Fibroblast of peridontal ligament (primary cell): ENCODE results near the gene HTR4.

Experiments used
- DNase-seq: peaks from one replicate; pipeline ENCODE4 v3.0.0-alpha.2; 2010; ENCODE audit errors: extremely low read depth

Gene HTR4

DNA sequence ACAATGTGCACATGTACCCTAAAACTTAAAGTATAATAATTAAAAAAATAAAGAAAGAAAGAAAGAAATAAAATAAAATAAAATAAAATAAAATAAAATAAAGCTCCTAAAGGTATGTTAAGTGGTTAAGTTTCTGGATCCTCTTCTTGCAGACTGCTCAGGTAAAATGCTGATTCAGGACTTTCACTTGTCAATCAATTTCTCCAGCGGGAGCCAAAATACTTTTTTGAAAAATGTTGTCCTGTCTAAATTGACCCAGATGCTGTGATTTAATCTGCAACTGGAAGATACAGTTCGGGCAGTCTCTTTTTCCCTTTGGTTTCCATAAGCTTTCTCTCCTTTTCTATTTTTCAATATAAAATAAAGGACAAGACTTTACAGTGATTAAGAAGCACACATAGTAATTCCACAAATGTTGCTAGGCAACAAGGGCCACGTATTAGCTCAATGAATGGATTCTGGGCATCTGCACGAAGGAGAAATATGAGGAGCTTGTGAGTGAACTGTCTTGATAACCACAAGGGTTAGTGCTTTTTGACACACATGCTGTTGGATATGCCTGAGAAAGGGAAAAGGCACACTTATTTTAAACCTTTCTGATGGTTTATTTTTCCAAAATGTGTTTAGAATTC is 38.6 kb downstream of the HTR4 start:
- DNase-seq: peak; percentile 0

DNA sequence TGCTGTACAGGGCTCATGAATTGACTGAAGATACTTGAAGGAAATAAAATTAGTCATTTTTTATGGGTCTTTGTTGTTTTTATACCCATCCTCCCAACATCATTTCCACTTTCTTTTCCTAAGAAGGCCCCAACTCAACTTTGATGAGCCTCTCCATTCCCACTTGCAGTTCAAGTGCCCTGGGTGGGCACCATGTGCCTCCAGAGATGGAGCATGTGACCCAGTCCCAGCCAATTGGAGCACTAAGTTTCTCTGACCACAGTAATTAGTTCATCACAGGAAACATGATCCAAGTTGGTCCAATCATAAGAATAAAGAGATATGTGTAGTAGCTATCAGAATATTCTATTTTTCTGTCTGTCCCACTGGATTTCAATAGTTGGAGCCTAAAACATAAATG is 46.9 kb downstream of the HTR4 start:
- DNase-seq: no peak

DNA sequence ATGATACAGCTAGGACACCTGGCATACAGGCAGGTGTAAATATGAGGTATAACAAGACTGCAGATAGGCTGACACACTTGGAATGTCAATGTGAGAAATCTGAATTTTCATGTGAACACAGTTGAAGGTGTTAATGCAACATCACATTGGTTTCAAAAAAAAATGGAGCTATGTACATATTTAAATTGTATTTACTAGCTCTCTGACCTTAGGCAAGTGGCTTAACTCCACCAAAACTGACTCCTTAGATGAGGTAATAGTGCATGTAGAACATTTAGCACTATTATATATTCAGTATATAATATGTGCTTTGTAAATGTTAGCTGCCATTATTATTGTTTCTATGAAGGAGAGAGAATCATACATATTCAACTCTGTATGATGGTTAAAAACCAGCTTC is 48.0 kb downstream of the HTR4 start:
- DNase-seq: no peak

DNA sequence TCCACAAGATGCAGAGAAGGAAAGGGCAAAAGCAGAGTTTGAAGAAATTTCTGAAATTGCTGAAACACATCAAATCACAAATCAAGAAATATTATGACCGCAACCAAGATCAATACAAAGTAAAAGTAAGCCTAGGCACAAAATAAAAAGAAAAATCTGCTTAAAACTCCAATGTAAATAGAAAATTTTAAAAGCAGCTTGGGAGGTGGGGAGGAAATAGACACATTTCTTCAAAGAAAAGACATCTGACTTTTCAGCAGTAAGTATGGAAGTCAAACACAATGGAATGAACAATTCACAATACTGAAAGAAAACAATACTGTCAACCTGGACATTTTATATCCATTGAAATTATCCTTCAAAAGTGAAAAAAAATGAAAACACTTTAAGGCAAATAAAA is 55.1 kb downstream of the HTR4 start:
- no peak for DNase-seq

DNA sequence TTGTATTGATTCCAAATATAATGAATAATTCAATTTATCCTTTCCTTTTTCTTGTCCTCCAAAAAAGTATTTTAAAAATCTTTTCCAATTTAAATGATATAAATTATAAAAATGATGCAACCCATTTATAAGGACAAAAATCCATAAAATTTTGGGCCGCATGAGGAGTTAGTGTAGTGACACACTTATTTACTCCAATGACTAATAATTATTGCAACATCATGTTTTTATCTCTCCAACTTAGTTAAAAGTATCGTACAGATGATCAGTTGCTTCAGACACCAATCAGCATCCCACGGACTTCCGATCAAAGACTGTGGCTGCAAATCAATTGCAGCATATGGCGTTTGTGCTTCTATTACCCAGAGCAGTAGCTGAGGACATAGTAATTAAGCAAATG is 58.6 kb downstream of the HTR4 start:
- DNase-seq: no peak

DNA sequence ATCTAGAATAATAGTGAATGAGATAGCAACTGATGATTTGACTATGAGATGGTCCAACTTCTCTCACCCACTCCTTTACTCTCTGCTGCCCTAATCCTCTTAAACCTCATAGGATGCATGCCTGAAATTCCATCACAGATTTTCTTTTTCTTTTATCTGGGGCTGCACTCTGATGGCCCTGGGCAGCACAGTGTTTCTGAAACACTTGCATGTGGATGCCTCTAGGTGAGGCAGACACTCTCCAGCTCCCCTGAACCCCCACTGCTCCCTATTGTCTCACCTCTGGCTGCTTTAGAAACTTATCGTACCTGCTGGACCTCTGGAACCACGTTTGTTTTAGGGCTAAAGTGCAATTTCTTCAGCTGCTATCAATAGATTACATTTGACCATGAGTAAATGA is 67.5 kb downstream of the HTR4 start:
- no peak for DNase-seq

DNA sequence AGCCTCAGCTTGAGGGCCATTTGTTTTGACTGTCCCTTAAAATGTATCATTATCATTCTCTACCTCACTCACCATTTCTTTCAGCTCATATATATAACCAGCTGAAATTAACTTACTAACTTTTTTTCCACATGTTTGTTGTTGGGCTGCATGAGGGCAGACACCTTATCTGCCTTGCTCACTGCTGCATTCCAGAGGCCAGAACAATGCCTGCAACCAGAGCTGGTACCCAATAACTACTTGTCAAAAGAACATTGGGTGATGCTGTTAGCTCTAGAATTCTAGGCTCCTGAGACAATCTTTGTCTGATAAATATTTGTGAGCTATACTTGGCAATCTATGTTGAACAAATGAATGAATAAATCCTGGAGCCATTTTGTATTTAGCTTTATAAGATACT is 68.3 kb downstream of the HTR4 start:
- DNase-seq: no peak

DNA sequence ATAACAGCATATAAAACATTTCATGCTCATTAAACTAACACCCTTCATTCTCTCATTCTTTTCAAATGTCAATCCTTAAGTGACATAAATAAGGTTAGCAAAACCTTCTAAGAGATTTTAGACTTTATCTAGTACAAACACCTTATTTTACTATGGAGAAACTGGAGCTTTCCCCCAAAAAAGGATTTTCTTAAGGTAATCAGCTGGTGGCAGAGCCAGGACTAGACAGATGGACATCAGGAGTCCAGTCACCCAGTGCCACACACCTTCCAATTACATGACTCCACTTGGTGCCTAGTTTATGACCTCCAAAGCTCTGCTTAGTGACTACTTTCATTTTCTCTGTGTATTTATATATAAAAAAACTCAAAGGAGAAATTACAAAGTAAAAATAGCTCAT is 70.2 kb downstream of the HTR4 start:
- no peak for DNase-seq

DNA sequence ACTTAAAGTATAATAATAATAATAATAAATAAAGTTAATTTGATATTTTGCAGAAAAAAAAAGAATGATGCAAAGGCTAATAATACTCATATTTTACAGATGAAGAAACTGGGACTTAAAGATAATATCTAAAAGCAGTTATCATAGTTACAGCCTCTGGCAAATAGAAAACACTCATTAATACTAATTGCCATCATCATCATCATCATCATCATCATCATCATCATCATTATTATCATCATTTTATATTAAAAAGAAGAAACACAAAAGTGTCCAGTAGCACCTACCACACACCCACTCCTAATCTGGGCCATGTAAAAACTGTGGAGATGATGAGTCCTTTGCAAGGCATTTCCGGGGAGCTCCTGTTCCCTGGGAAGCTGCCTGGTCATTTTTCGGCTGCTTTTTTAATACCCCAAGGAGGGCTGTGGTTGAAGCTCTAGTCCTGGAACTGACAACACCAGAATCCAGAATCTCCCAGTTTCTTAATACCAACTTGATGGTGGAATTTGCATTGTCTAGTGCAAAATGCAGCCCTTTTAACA is 70.8 kb downstream of the HTR4 start:
- DNase-seq: no peak

DNA sequence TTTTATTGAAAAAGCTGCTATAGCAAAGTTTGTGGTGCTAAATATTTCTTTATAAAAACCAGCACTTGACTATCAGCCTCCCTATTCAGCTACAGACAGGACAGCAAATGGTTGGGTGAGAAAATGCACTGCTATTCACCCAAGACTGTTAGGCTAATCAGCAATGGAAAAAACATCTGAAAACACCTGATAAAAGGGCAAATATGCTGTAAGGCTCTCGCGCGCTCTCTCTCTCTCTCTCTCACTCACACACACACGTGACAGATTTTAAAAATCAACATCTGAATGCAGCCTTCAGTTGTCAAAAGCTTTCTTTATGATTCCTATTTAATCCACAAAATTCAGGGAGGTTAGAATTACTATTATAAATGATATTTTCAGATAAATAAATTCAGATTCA is 80.2 kb downstream of the HTR4 start:
- DNase-seq: no peak

DNA sequence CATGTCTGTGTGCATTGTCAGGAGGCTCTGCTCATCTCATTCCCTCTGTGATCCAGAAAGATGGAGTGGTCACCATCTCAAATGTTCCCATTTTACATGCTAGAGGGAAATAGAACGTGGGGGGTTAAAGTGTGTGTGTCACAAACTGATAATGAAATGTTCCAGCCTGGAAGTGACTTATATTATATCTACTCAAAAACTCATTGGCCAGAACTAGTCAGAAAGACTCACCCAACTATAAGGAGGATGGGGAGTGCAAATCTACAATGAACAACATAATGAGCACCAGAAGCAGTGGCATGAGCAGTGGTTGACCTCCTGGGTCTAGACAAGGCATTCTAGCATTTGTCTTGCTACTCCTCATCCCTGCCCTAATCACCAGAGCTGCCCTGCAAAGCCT is 81.0 kb downstream of the HTR4 start:
- no peak for DNase-seq

DNA sequence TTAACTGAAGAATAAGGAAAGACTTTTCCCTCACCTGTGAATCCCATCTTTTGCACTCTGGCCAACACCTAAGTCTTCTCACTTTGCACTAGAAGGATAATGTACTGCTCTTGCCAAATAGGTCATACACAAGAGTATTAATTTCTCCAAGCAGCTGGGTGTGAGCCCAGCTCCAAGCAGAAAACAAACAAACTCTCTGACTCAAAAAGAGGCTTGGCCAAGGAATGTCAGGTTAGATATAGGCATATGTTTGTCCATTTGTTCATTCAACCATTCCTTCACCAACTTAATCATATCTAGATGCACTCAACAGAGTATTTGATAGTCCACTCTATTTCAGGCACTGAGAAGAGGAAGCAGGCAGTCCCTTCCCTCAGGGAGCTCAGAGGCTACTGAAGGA is 84.4 kb downstream of the HTR4 start:
- no peak for DNase-seq

DNA sequence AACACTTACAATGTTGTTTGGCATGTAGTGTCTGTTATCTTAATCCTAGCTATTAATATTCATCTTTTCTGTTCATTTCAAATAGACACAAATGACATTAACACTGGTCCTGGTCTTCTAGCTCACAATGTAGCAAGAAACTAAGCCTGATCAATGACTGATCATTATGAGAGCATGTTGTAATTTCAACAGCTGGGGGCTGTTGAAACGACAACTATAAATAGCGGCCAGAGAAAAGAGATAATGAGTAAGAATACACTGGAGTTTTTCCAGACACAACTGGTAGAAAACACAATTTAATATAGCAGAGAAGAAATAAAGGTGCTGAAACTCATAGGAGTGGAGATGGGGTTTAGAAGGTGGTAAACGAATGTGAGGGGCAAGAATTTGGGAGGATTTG is 89.2 kb downstream of the HTR4 start:
- no peak for DNase-seq

DNA sequence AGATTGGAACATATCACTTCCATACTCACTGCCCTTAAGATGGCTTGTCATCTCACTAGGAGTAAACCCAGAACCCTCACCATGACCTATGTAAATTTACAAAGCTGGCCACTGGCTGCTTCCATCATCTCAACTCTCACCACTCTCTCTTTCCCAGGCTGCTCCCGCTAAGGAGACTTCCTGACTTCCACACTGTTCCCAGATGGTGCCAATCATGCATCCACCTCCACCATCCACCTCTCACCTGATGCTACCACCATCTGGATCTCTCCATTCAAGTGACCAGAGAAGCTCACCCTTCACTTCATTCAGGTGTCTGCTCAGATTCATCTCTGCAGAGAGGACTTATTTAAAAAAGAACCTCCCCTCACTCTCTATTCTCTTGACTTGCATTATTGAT is 91.3 kb downstream of the HTR4 start:
- no peak for DNase-seq

DNA sequence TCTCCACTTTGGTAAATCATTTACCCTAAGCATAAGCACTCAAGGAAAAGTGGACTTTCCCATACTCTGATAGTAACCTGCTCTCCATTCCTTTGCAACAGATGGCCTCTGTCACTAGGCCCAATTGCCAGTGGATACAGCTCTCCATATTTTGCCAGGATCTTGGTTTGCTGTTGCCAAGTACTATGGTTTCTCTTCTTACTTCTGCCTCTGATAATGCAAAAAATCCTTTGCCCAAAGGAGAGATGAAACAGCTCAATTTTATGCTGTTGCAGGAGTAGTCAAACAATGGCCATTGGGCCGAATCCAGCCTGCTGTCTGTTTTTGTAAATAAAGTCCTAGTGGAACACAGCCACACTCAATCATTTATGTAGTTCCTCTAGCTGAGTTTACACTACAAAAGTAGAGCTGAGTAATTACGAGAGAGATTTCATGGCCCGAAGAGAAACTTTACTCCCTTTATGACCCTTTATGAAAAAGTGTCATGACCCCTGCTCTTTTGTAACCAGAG is 92.5 kb downstream of the HTR4 start:
- no peak for DNase-seq

DNA sequence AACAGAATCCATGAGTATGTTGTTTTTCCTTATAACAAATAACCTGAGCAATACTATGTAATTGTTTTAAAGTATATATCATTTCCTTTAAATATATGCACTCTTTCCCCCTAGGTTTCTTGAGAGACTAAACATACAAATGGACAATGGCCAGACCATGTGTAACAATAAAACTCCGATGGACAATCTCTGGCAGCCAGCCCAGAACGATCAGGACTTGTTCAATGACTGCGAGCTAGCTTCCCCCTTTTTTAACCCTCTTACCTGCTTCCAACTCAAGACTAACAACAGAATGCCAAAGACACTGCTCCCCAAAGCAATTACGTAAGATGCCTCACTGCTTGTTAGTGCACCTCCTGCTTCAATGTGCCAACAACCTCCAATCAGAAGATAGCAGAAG is 94.9 kb downstream of the HTR4 start:
- no peak for DNase-seq

DNA sequence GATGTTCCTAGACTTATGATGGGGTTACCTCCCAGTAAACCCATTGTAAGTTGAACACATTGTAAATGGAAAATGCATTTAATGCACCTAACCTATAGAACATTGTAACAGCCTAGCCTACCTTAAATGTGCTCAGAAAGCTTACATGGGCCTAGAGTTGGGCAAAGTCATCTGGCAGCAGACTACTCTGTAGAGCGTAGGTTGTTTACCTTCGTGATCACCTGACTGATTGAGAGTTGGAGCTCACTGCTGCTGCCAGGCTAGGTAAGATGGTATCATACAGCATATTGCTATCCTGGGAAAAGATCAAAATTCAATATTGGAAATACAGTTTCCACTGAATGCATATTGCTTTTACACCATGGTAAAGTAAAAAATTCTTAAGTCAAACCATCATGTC is 95.4 kb downstream of the HTR4 start:
- DNase-seq: no peak

DNA sequence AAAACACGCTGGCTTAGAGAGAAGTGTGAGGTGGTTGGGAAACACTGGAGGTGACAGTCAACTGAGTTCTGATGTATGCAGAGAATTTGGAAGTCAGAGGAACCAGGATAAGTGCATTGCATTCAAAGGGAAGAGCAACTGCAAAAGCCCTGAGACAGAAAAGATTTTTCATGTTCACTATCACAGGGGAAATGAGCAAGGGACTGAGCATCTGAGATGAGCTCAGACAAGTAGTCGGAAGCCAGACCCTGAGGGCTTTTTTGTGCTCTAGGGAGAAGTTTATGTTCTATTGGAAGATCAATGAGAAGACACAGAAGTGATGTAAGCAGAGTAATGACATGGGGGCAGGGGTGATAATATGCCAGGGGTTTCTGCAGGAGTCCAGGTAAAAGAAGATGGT is 97.5 kb downstream of the HTR4 start:
- DNase-seq: no peak

DNA sequence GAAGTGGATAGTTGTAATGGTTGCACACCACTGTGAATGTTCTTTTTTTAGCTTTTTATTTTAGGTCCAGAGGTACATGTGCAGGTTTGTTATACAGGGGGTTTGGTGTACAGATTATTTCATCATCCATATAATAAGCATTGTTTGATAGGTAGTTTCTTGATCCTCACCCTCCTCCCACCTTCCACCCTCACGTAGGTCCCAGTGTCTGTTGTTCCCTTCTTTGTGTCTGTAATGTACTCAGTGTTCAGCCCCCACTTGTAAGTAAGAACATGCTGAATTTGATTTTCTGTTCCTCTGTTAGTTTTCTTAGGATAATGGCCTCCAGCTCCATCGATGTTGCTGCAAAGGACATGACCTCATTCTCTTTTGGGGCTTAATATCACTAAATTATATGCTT is 99.7 kb downstream of the HTR4 start:
- no peak for DNase-seq

DNA sequence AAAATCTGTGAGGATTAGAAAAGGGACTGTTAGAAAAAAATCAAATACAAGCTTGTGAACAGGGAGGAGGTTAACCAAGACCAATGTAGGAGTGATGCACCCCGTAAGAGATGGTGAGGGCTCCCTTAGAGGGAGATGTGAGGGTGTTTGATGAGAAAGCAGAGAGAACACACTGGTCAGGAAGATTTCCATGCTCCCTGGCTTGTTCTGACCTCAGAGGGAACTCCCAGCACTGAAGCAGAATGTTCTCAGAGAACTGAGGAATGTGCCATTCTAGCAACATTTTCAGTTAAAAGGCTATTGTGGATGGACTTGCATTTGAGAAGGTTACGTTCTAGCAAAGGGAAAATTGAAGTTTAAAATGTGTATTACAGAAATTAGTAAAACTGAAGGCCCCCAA is 110.6 kb downstream of the HTR4 start:
- DNase-seq: no peak

DNA sequence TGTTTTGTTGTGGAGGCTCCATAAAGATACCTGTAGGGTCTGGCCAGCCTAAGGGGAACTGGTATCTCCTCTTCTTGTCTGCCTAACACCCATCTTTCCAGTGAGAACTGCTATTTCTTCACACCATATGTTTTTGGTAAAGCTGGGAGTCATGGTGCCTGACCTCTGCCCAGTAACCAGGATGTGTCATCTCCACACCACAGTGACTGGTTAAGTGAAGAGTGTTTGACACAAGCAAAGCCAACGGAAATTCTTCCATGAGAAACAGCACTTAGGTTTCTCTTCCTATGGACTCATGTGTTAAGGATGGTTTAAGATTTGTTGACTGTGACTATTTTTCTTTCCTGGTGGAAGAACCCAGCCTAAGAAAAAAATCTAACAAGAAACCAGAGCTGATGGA is 111.5 kb downstream of the HTR4 start:
- DNase-seq: peak; percentile 29

DNA sequence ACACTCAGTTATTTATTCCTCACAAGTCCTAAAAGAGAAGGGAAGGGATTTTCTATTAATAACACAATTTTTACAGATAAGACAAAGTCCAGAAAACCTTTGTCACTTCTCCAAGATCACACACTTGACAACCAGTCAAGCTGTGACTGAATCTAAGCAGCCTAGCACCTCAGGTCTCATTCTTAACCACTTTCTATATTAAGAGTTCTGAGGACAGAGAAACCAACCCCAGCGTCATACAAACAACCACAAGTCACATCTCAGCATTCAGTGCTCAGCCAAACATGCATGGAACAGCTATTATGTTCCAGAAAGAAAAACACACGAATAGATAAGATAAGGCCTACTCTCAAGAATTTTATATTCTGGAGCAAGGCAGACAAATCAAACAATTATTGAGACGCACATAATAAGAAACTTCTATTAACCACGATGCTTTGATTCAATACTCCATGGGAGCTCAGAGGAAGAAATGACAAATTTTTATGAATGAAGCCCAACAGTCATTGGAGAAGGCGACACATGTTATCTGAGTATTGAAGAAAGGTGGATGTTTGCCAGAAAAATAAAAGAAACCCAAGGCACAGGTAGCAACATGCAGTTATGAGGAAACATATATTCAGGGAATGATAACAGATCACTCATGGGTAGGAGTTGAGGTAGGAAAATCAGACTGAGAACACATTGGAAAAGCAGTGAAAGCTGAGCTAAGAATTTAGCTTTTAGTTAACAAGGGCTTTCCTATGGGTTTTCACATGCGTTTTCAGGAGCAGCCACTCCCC is 113.1 kb downstream of the HTR4 start:
- DNase-seq: no peak

DNA sequence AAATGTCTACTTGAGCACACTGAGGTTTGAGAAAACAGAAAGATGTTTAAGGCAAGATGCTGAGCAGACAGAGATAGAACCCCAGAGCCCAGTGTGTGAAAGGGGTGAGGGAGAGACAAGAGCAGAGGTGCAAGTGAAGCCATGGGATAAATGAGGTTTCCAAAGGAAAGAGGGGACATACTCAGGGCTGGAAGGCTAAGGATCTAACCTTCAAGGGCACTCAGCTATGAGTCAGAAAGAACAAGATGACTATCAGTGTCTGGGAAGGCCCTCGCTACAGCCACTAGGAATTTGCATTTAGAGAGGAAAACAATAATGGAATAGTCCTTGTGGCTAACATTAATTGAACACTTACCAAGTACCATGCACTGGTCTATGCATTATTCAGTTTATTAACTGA is 113.7 kb downstream of the HTR4 start:
- DNase-seq: no peak
